ENCODE measurements around the gene DHRS12.

The DHRS12 gene

DNA sequence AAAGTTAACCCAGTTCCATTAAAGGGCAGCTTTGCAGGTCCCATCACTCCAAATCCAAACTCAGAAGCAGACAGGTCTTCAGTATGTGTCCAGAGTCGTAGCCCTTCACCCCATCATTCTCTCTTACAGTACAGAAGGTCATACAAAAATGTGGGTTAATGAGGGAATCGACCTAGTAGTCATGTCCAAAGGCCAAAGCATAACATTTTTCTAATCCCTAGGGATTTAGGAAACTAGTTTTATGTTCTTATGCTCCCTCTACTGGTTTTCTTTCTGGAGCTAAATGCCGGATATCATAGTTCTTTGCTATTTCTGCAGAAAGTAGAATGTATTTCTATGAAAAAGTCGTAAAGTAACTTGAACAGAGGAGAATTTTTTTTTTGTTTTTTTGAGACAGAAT, 72.2 kb downstream of the DHRS12 start:
- Histone ChIP-seq H3K36me3 (ENCODE audit: control insufficient read depth, insufficient read depth, low read length) (no peaks in the 10 kb centered on the region), H3K4me3 (replicated peaks; ENCODE audit: low read depth, low read length) (no peak overlapping the region), H3K27me3 (replicated peaks; ENCODE audit: control insufficient read depth, insufficient read depth, low read length) (no peaks in the 10 kb centered on the region)
- DNase-seq (ENCODE audit: extremely low read depth, insufficient read length), result no peak
- TF ChIP-seq CTCF (IDR thresholded peaks at IDR 0.05; ENCODE audit: insufficient read depth, low read length, poor library complexity, severe bottlenecking), result no peak

GRCh38 chr13:51730927-51731326, 73.0 kb downstream of the DHRS12 start:
- no peak overlapping the region for H3K4me3 ChIP-seq (replicated peaks; ENCODE audit: low read depth, low read length)
- TF ChIP-seq CTCF (IDR thresholded peaks at IDR 0.05; ENCODE audit: insufficient read depth, low read length, poor library complexity, severe bottlenecking), result no peak
- no peaks in the 10 kb centered on the region for H3K27me3 ChIP-seq (replicated peaks; ENCODE audit: control insufficient read depth, insufficient read depth, low read length)
- no peaks in the 10 kb centered on the region for H3K36me3 ChIP-seq (ENCODE audit: control insufficient read depth, insufficient read depth, low read length)
- DNase-seq (ENCODE audit: extremely low read depth, insufficient read length), result no peak

DNA sequence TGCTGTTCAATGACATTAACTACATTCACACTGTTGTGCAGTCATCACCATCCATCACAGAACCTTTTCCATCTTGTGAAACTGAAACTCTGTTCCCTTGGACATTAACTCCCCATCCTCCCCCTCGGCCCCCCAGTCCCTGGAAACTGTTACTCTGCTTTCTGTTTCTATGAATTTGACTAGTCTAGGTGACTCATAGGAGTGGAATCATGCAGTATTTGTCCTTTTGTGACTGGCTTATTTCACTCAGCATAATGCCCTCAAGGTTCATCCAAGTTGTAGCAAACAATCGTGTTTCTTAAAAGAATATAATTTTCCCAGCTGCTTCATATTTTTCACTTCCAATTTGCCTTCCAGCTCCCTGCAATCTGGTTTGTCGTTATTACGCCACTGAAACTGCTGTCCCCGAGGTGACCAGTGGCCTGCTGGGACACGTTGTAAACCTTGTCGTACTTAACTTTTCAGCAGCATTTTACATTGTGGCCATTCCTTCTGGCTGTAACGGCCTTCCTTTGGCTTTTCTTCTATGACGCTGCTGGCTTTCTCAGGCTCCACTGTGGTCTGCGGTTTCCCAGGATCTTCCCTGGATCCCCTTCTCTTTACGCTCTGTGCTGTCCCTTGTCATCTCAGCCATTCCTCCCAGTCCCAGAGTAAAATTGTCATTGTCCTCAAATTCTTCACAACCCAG, 74.0 kb downstream of the DHRS12 start:
- TF ChIP-seq CTCF (IDR thresholded peaks at IDR 0.05; ENCODE audit: insufficient read depth, low read length, poor library complexity, severe bottlenecking), result no peak
- H3K4me3 ChIP-seq (replicated peaks; ENCODE audit: low read depth, low read length), result no peak overlapping the region
- H3K27me3 ChIP-seq (replicated peaks; ENCODE audit: control insufficient read depth, insufficient read depth, low read length), result no peaks in the 10 kb centered on the region
- DNase-seq (ENCODE audit: extremely low read depth, insufficient read length), result no peak
- no peaks in the 10 kb centered on the region for H3K36me3 ChIP-seq (ENCODE audit: control insufficient read depth, insufficient read depth, low read length)

DNA sequence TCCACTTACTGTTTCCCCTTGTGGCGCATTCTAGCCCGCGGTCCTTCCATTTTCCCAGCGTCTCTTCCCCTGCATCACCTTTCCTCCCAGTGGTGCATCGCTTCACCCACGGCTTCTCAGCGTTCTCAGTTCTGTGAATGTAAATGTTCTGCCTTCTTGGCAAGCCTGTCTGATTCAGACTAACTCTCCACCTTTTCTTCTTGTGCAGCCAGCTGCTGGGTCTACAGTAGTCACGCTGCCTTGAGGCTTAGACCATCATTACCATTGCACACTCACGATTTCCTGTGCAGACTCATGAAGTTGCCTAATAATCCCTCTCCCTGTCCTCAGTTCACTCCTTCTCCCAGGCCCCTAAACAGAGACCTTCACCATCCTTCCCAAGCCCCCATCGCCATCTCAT, 75.0 kb downstream of the DHRS12 start:
- no peaks in the 10 kb centered on the region for H3K36me3 ChIP-seq (ENCODE audit: control insufficient read depth, insufficient read depth, low read length)
- H3K4me3 ChIP-seq (replicated peaks; ENCODE audit: low read depth, low read length), result no peak overlapping the region
- TF ChIP-seq CTCF (IDR thresholded peaks at IDR 0.05; ENCODE audit: insufficient read depth, low read length, poor library complexity, severe bottlenecking), result no peak
- DNase-seq (ENCODE audit: extremely low read depth, insufficient read length), result no peak
- no peaks in the 10 kb centered on the region for H3K27me3 ChIP-seq (replicated peaks; ENCODE audit: control insufficient read depth, insufficient read depth, low read length)

DNA sequence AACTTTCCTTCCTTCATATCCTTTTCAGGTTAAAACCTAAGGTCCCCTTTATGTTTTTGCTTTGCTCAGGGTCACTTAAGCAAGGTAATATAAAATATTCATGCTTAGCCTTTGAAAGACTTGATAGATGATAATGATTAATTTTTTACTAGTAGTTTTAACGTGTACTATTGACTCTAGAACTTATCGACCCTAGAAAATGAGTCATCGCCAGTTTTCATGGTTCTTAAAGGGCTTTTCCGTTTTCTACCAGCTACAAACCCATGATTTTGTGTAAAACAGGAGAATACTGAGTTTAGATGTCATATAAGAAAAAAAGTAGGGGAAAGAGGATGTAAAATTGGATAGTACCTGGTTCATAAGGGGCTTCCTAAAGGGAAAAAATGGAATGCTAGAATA, 75.7 kb downstream of the DHRS12 start:
- Histone ChIP-seq H3K36me3 (ENCODE audit: control insufficient read depth, insufficient read depth, low read length) (no peaks in the 10 kb centered on the region), H3K27me3 (replicated peaks; ENCODE audit: control insufficient read depth, insufficient read depth, low read length) (no peaks in the 10 kb centered on the region), H3K4me3 (replicated peaks; ENCODE audit: low read depth, low read length) (no peak overlapping the region)
- no peak for TF ChIP-seq CTCF (IDR thresholded peaks at IDR 0.05; ENCODE audit: insufficient read depth, low read length, poor library complexity, severe bottlenecking)
- no peak for DNase-seq (ENCODE audit: extremely low read depth, insufficient read length)
